Measurements from ENCODE around the gene ADAM8.

The ADAM8 gene

GRCh38 chr10:133215586-133215985, 61.1 kb downstream of the ADAM8 start:
- no peak for FAIRE-seq
- DNase-seq (ENCODE audit: insufficient read length, low spot score) = no peak

- FAIRE-seq (no peak), DNase-seq (ENCODE audit: insufficient read length, low spot score) (no peak)
Observed at GRCh38 chr10:133214468-133215410, 61.9 kb downstream of the ADAM8 start.

- FAIRE-seq (no peak), DNase-seq (ENCODE audit: insufficient read length, low spot score) (no peak)
Observed at GRCh38 chr10:133213641-133214467, 62.8 kb downstream of the ADAM8 start.

- FAIRE-seq (no peak), DNase-seq (ENCODE audit: insufficient read length, low spot score) (no peak)
Observed at GRCh38 chr10:133212853-133213494, 63.7 kb downstream of the ADAM8 start.

Data from HTR-8/SVneo (cell line).